ENCODE data around the gene PCDH9. TPM values are rescaled to one million over a fixed set of nuclear protein-coding genes. Genes with fewer than 3 reads are reported as not detected.

PCDH9 gene
- total RNA-seq, 4 donors from 2014 or later = 0.64 to 1.1 (median 0.82) TPM

GRCh38 chr13:66700117-66700601 lies 530.0 kb downstream of the PCDH9 start:
- Histone ChIP-seq H3K27me3 (no peaks in the 10 kb centered on the region), H3K36me3 (no peaks in the 10 kb centered on the region), H3K9me3 (no peaks in the 10 kb centered on the region), H3K4me3 (no peak overlapping the region), H3K27ac (no peak overlapping the region), H3K4me1 (no peaks in the 10 kb centered on the region)
- DNase-seq (ENCODE audit: low spot score in 2 of 2) = no peak
- TF ChIP-seq POLR2AphosphoS5 (IDR thresholded peaks at IDR 0.05) = no peak
- TF ChIP-seq EP300 (IDR thresholded peaks at IDR 0.05) = no peak
- TF ChIP-seq, protein P1, sequence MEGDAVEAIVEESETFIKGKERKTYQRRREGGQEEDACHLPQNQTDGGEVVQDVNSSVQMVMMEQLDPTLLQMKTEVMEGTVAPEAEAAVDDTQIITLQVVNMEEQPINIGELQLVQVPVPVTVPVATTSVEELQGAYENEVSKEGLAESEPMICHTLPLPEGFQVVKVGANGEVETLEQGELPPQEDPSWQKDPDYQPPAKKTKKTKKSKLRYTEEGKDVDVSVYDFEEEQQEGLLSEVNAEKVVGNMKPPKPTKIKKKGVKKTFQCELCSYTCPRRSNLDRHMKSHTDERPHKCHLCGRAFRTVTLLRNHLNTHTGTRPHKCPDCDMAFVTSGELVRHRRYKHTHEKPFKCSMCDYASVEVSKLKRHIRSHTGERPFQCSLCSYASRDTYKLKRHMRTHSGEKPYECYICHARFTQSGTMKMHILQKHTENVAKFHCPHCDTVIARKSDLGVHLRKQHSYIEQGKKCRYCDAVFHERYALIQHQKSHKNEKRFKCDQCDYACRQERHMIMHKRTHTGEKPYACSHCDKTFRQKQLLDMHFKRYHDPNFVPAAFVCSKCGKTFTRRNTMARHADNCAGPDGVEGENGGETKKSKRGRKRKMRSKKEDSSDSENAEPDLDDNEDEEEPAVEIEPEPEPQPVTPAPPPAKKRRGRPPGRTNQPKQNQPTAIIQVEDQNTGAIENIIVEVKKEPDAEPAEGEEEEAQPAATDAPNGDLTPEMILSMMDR (IDR thresholded peaks at IDR 0.05) = no peak
- no peak for TF ChIP-seq POLR2A (IDR thresholded peaks at IDR 0.05)
- WGBS = 76% methylated on average over 8 of the region's 8 CpGs

GRCh38 chr13:66693656-66694055 lies 536.5 kb downstream of the PCDH9 start:
- DNase-seq (ENCODE audit: low spot score in 2 of 2) = no peak
- H3K27me3 ChIP-seq = no peaks in the 10 kb centered on the region
- no peaks in the 10 kb centered on the region for H3K9me3 ChIP-seq
- TF ChIP-seq EP300 (IDR thresholded peaks at IDR 0.05) = no peak
- TF ChIP-seq, protein P1 (IDR thresholded peaks at IDR 0.05) = no peak
- TF ChIP-seq POLR2A (IDR thresholded peaks at IDR 0.05) = no peak
- H3K4me1 ChIP-seq = no peaks in the 10 kb centered on the region
- no peak overlapping the region for H3K27ac ChIP-seq
- no peaks in the 10 kb centered on the region for H3K36me3 ChIP-seq
- no peak overlapping the region for H3K4me3 ChIP-seq

DNA sequence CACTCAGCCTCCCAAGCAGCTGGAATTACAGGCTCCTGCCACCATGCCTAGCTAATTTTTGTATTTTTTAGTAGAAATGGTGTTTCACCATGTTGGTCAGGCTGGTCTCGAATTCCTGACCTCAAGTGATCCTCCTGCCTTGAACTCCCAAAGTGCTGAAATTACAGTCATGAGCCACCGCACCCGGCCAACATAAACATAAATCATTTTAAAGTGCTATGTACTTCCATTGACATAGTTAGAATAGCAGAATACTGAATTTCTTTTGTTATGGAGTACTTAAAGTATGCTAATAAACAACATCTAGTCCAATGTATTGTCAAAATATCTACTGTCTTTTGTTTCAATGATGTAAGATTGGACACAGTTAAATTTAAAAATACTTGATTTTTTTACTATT lies 539.0 kb downstream of the PCDH9 start:
- no peaks in the 10 kb centered on the region for H3K4me1 ChIP-seq
- no peaks in the 10 kb centered on the region for H3K9me3 ChIP-seq
- H3K4me3 ChIP-seq = no peak overlapping the region
- H3K27ac ChIP-seq = no peak overlapping the region
- WGBS = 58% methylated on average over 3 of the region's 3 CpGs
- H3K27me3 ChIP-seq = no peaks in the 10 kb centered on the region
- no peak for DNase-seq (ENCODE audit: low spot score in 2 of 2)
- H3K36me3 ChIP-seq = no peaks in the 10 kb centered on the region
- TF ChIP-seq EP300 (IDR thresholded peaks at IDR 0.05) = no peak
- TF ChIP-seq POLR2A (IDR thresholded peaks at IDR 0.05) = no peak
- TF ChIP-seq, protein P1 (IDR thresholded peaks at IDR 0.05) = no peak
- no peak for TF ChIP-seq POLR2AphosphoS5 (IDR thresholded peaks at IDR 0.05)

- H3K4me3 ChIP-seq = no peak overlapping the region
- H3K9me3 ChIP-seq = peaks cover 7% of the 10 kb centered on the region
- no peak for DNase-seq (ENCODE audit: low spot score in 2 of 2)
- H3K4me1 ChIP-seq = no peaks in the 10 kb centered on the region
- TF ChIP-seq POLR2AphosphoS5 (IDR thresholded peaks at IDR 0.05) (no peak), POLR2A (IDR thresholded peaks at IDR 0.05) (no peak), EP300 (IDR thresholded peaks at IDR 0.05) (no peak)
- TF ChIP-seq, protein P1 (IDR thresholded peaks at IDR 0.05) = no peak
- H3K27me3 ChIP-seq = no peaks in the 10 kb centered on the region
- no peaks in the 10 kb centered on the region for H3K36me3 ChIP-seq
- 23% methylated on average over 4 of the region's 4 CpGs for WGBS
- no peak overlapping the region for H3K27ac ChIP-seq
Measured at GRCh38 chr13:66689628-66690027, 540.5 kb downstream of the PCDH9 start.

DNA sequence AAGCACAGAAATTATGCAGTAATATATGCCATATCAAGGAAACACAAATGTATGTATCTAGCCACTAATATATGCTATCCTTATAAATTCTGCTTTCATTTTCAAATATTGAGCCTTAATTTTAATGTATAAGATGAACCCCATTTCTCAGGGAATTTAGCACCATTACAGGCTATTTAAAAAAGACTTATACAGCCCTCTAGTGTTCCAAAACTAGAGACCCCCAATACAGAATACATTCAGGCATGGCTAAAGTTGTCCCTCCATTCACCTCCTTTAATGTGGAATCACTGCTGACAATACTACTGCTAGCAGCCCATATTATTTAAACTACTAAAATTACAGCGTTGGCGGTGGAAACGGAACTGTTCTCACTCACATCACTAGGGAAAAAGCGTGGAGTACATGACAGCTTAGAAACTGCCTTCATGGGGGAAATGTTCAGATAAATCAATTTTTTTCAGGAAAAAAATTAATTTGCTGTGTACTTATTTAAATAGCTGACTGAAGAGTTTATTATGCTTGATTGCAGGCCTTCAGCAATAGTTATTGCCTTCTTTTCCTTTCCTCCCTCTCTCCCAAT lies 541.0 kb downstream of the PCDH9 start:
- 82% methylated on average over 4 of the region's 4 CpGs for WGBS
- Histone ChIP-seq H3K9me3 (peaks cover 7% of the 10 kb centered on the region), H3K4me1 (no peaks in the 10 kb centered on the region), H3K27ac (no peak overlapping the region), H3K36me3 (no peaks in the 10 kb centered on the region), H3K4me3 (no peak overlapping the region), H3K27me3 (no peaks in the 10 kb centered on the region)
- TF ChIP-seq POLR2AphosphoS5 (IDR thresholded peaks at IDR 0.05) (no peak), POLR2A (IDR thresholded peaks at IDR 0.05) (no peak), EP300 (IDR thresholded peaks at IDR 0.05) (no peak)
- TF ChIP-seq, protein P1 (IDR thresholded peaks at IDR 0.05) = no peak
- DNase-seq (ENCODE audit: low spot score in 2 of 2) = no peak

All from suprapubic skin (tissue), 4 donors.